Endothelial cell (in vitro differentiated cells): ENCODE results near the gene ADM2. TPM values are rescaled to one million over a fixed set of nuclear protein-coding genes. Genes with fewer than 3 reads are reported as not detected.
A peak's percentile ranks its signal among the peaks of the same experiment; 100 is the strongest.

Experiments used
- DNase-seq: peaks from one replicate; pipeline ENCODE4 v3.0.0; 2021; ENCODE audit warnings: low spot score
- H3K27ac Mint-ChIP-seq: one replicate; pipeline ENCODE4 v1.8.0; 2021; ENCODE audit warnings: mixed read lengths, inconsistent platforms; ENCODE audit not compliant: unreplicated experiment
- H3K27me3 Mint-ChIP-seq: one replicate; pipeline ENCODE4 v1.8.0; 2021; ENCODE audit warnings: mild to moderate bottlenecking, moderate library complexity, mixed read lengths, inconsistent platforms; ENCODE audit not compliant: unreplicated experiment
- H3K36me3 Mint-ChIP-seq: one replicate; pipeline ENCODE4 v1.8.0; 2021; ENCODE audit warnings: mild to moderate bottlenecking, low read depth, mixed read lengths, inconsistent platforms; ENCODE audit not compliant: unreplicated experiment
- H3K4me1 Mint-ChIP-seq: one replicate; pipeline ENCODE4 v1.8.0; 2021; ENCODE audit warnings: mild to moderate bottlenecking, mixed read lengths, inconsistent platforms; ENCODE audit not compliant: unreplicated experiment
- H3K4me3 Mint-ChIP-seq: one replicate; pipeline ENCODE4 v1.8.0; 2021; ENCODE audit warnings: mild to moderate bottlenecking, mixed read lengths, inconsistent platforms; ENCODE audit not compliant: unreplicated experiment
- H3K9me3 Mint-ChIP-seq: one replicate; pipeline ENCODE4 v1.8.0; 2021; ENCODE audit warnings: mixed read lengths, inconsistent platforms; ENCODE audit not compliant: unreplicated experiment
- CTCF ChIP-seq: fragments of 200-600 bp; sonication (generic); IDR thresholded peaks from one replicate; pipeline ENCODE4 v1.5.0; 2021; ENCODE audit warnings: antibody characterized with exemption; ENCODE audit not compliant: unreplicated experiment
- total RNA-seq: library from RNA; stranded (reverse); fragmentation: NEBNext Ultra II Directional; extraction: Animal tissue kit (Norgen Biotek cat#: 25700); gene quantifications from one replicate; pipeline ENCODE4 v1.2.1, GENCODE V29; 2021; ENCODE audit not compliant: unreplicated experiment

Gene ADM2
- total RNA-seq, 1 donor from 2014 or later, result 0.36 TPM

GRCh38 chr22:50473855-50474671 lies 7.3 kb upstream of the ADM2 start:
- Mint-ChIP-seq H3K4me1 (peaks cover 22% of the 10 kb centered on the region), H3K27ac (peak overlapping the region; percentile 77), H3K4me3 (peak overlapping the region; percentile 94), H3K9me3 (no peaks in the 10 kb centered on the region), H3K27me3 (peaks cover 29% of the 10 kb centered on the region), H3K36me3 (no peaks in the 10 kb centered on the region)
- DNase-seq, result peak; percentile 48
- no peak for TF ChIP-seq CTCF

DNA sequence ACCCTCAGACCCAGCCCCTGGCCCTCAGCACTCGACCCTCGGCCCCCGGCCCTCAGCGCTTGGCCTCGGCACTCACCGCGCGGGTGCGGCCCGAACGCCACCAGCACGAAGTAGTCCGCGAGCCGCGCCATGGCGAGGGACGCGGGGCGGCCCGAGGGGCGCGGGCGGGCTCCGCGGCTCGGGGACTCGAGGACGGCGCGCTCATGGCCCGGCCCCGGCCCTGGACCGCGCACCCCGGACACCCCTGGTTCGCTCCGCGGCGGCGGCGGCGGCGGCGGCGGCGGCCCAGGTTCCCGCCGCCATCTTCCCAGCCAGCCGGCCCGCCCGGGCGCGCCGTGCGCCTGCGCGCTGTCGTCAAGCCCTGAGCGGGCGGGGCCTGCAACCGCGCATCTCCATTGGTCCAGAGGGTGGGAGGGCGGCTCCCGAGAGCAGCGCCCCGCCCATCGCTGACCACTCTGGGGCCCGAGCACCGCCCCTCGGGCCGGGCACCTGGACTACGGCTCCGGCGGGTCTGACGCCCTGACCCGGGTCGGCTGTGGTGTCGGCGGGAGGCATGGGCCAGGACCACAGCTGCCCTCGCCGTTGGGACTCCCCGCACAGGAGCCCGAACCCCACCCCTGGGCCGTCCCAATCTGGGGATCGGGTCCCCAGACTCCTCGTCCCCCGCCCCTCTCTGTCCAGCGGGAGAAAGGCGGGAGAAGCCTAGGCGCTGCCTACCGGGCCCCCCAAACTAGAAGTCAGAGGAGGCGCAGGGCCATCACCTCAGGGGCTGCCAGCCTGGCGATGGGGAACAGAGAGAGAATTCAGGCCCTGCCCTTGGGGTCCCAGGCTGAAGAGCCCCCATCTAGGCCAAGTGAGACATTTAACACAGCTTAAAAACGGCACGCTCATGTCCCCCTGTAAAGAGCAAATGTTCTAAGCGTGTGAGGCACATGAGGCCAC lies 6.4 kb upstream of the ADM2 start, which contains the start of gene SBF1:
Gene SBF1, minus strand, starts transcription at position 326 of the 942 bp plus-strand sequence. Its CDS starts 195 bp downstream, at position 131.
- Mint-ChIP-seq H3K27ac (peak within 1 kb of the TSS; percentile 77), H3K27me3 (peaks cover 34% of the 10 kb centered on the region), H3K4me1 (peaks cover 22% of the 10 kb centered on the region), H3K4me3 (peak within 1 kb of the TSS; percentile 94), H3K36me3 (no peaks in the 10 kb centered on the region), H3K9me3 (no peaks in the 10 kb centered on the region)
- peak; percentile 94 for DNase-seq
- TF ChIP-seq CTCF, result no peak

DNA sequence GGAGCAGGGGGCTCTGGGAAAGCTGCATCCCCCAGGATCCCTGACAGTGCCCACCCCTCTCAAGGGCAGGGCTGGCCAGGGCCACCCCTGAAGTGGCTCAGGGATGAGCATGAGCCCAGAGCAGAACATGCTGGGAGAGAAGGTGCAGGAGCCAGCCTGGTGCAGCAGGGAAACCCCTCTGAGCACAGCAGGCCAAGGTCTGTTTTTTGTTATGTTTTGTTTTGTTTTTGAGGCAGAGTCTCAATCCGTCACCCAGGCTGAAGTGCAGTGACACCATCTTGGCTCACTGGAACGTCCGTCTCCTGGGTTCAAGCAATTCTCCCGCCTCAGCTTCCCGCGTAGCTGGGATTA lies 5.7 kb upstream of the ADM2 start:
- no peak for TF ChIP-seq CTCF
- Mint-ChIP-seq H3K4me3 (peak overlapping the region; percentile 59), H3K4me1 (peaks cover 18% of the 10 kb centered on the region), H3K9me3 (no peaks in the 10 kb centered on the region), H3K27me3 (peaks cover 41% of the 10 kb centered on the region), H3K27ac (no peak overlapping the region), H3K36me3 (no peaks in the 10 kb centered on the region)
- DNase-seq, result no peak

DNA sequence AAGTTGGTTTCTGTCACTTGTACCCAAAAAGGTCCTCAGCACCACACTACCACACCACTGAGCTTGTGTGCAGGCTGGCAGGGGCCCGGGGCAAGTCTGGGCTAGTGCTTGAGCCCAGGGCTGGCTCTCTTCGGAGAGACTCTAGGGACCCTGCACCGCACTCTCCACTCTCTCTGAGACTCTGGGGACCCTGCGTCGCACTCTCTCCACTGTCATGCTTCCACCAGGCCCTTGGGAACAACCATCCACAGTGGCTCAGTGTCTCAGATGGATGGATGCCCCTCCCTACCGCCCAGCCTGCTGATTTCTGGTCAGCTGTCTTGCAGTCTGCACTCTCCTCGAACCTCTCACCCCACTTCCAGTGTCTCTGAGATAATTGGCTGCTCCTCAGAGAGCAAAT lies 4.5 kb upstream of the ADM2 start:
- H3K36me3 Mint-ChIP-seq, result no peaks in the 10 kb centered on the region
- no peak for DNase-seq
- H3K9me3 Mint-ChIP-seq, result no peaks in the 10 kb centered on the region
- no peak for TF ChIP-seq CTCF
- peaks cover 14% of the 10 kb centered on the region for H3K4me1 Mint-ChIP-seq
- H3K4me3 Mint-ChIP-seq, result no peak overlapping the region
- H3K27me3 Mint-ChIP-seq, result peaks cover 43% of the 10 kb centered on the region
- no peak overlapping the region for H3K27ac Mint-ChIP-seq
